A549 (cell line): Measurements from ENCODE around the gene INTS15.

Experiments
- CBX8 ChIP-seq: fragments of 200-600 bp; sonication (generic); IDR thresholded peaks from 2 replicates; pipeline ENCODE4 v1.6.1; 2016
- CHD2 ChIP-seq: fragments of 150-350 bp; IDR thresholded peaks from 2 replicates; pipeline ENCODE4 v1.6.1; 2014; ENCODE audit warnings: low read length; ENCODE audit not compliant: partially characterized antibody
- CHD4 ChIP-seq: fragments of 200-600 bp; sonication (generic); IDR thresholded peaks from 2 replicates; pipeline ENCODE4 v1.6.1; 2016; ENCODE audit warnings: antibody characterized with exemption, mild to moderate bottlenecking, borderline replicate concordance
- CTCF ChIP-seq: fragments of >200 bp; sonication (Bioruptor Twin); formaldehyde crosslinking; IDR thresholded peaks from 3 replicates; pipeline ENCODE4 v1.5.1; 2016
- EP300 ChIP-seq, 2 experiments: fragments of >200 bp; sonication (Bioruptor Twin); formaldehyde crosslinking; IDR thresholded peaks; 2 replicates in 1 of 2; 3 replicates in 1 of 2; pipeline ENCODE4 v1.6.1; 2016 to 2017
- MAX ChIP-seq: IDR thresholded peaks from 2 replicates; pipeline ENCODE4 v1.6.1; 2012
- MAZ ChIP-seq: fragments of 150-350 bp; IDR thresholded peaks from 2 replicates; pipeline ENCODE4 v1.6.1; 2014; ENCODE audit warnings: antibody characterized with exemption, low read depth, low read length, borderline replicate concordance
- PBX3 ChIP-seq: IDR thresholded peaks from 2 replicates; pipeline ENCODE4 v1.6.1; 2012
- POLR2AphosphoS2 ChIP-seq: conservative IDR thresholded peaks from 2 replicates; pipeline ENCODE4 v1.6.1; 2012; ENCODE audit warnings: low read length, improper control_type of control experiment, inconsistent platforms
- RAD21 ChIP-seq, 2 experiments: fragments of >200 bp in 1 of 2; sonication (Bioruptor Twin) in 1 of 2; formaldehyde crosslinking in 1 of 2; IDR thresholded peaks in 1 of 2; conservative IDR thresholded peaks in 1 of 2; 2 replicates in 1 of 2; 3 replicates in 1 of 2; pipeline ENCODE4 v1.6.1; 2012 to 2018; ENCODE audit warnings: inconsistent platforms in 1 of 2
- RCOR1 ChIP-seq: fragments of 150-350 bp; IDR thresholded peaks from 2 replicates; pipeline ENCODE4 v1.6.1; 2014; ENCODE audit warnings: antibody characterized with exemption, low read length, low read depth
- REST ChIP-seq: fragments of 200-600 bp; sonication (generic); IDR thresholded peaks from 2 replicates; pipeline ENCODE4 v1.6.1; 2016; ENCODE audit warnings: antibody characterized with exemption, mild to moderate bottlenecking, moderate library complexity
- USF2 ChIP-seq: fragments of 450-650 bp; IDR thresholded peaks from 2 replicates; pipeline ENCODE4 v1.6.1; 2014; ENCODE audit warnings: antibody characterized with exemption

GRCh38 chr7:6578114-6579084 lies 11.4 kb upstream of the INTS15 start:
- TF ChIP-seq CTCF (no peak), USF2 (no peak), RAD21 (conservative IDR thresholded peaks at IDR 0.05 in 1 of 2, IDR thresholded peaks at IDR 0.05 in 1 of 2) (no peak), REST (no peak), CBX8 (no peak), MAZ (no peak), CHD4 (0 out of 2 replicates have a peak, but pooled peaks have one; percentile 22), PBX3 (no peak), CHD2 (no peak), EP300 (IDR thresholded peaks at IDR 0.05) (no peak), POLR2AphosphoS2 (no peak), MAX (no peak), RCOR1 (no peak)
